Small intestine (tissue), 7 donors: ENCODE results near the gene FHIT. TPM values are rescaled to one million over a fixed set of nuclear protein-coding genes. Genes with fewer than 3 reads are reported as not detected.
A peak's percentile ranks its signal among the peaks of the same experiment; 100 is the strongest.

Experiments used
- DNase-seq, 2 donors: peaks; one replicate each; pipeline versions ENCODE4 v3.0.0 to v3.0.0-alpha.2; 2013
- FAIRE-seq: peaks from 2 replicates; lab custom pipeline; 2012; peaks lifted over from hg19 to GRCh38; lab: Jason Lieb, UNC
- H3K27ac ChIP-seq, 3 donors: one replicate each; pipeline ENCODE4 v1.5.1; 2013; ENCODE audit warnings: low read length in 2 of 3, mild to moderate bottlenecking in 2 of 3, control low read depth in 1 of 3, inconsistent platforms in 1 of 3, low read depth in 1 of 3, moderate library complexity in 1 of 3
- H3K27me3 ChIP-seq, 3 donors: one replicate each; pipeline ENCODE4 v1.6.1; 2013; ENCODE audit warnings: low read length in 3 of 3, inconsistent platforms in 1 of 3; ENCODE audit not compliant: control insufficient read depth in 3 of 3, insufficient read depth in 3 of 3
- H3K36me3 ChIP-seq, 3 donors: one replicate each; pipeline ENCODE4 v1.6.1; 2013; ENCODE audit warnings: low read length in 3 of 3, inconsistent platforms in 1 of 3, low read depth in 1 of 3, mild to moderate bottlenecking in 1 of 3, moderate library complexity in 1 of 3; ENCODE audit not compliant: control insufficient read depth in 3 of 3, insufficient read depth in 2 of 3
- H3K4me1 ChIP-seq, 3 donors: one replicate each; pipeline ENCODE4 v1.6.1; 2013; ENCODE audit warnings: low read length in 2 of 3, inconsistent platforms in 1 of 3, low read depth in 1 of 3, mild to moderate bottlenecking in 1 of 3, moderate library complexity in 1 of 3; ENCODE audit not compliant: control insufficient read depth in 3 of 3, insufficient read depth in 2 of 3
- H3K4me3 ChIP-seq, 3 donors: one replicate each; pipeline ENCODE4 v1.5.1; 2013; ENCODE audit warnings: low read length in 3 of 3, control low read depth in 1 of 3, inconsistent platforms in 1 of 3, low read depth in 1 of 3, mild to moderate bottlenecking in 1 of 3, moderate library complexity in 1 of 3
- H3K9me3 ChIP-seq, 2 donors: one replicate each; pipeline ENCODE4 v1.6.1; 2013; ENCODE audit warnings: low read depth in 1 of 2, low read length in 1 of 2; ENCODE audit not compliant: control insufficient read depth in 2 of 2, insufficient read depth in 1 of 2
- WGBS, 3 donors: extraction: QIAGEN DNeasy Blood & Tissue Kit; methylation state at CpG; one replicate each; pipeline ENCODE4 v1.1.7; 2013; 5-methylcytosine and 5-hydroxymethylcytosine counted together
- polyA plus RNA-seq, 4 donors: library from polyadenylated mRNA; stranded (reverse) in 3 of 4; unstranded in 1 of 4; fragments of 200-250 nt in 3 of 4; fragments of 120-200 nt in 1 of 4; gene quantifications; one replicate each; pipeline versions ENCODE4 v1.2.1 to v1.2.3, GENCODE V29; 2013
- donor health status: healthy with polysubstance abuse.
- donor health status: control.
- donor health status: control.
- donor health status: Bipolar disorder and iron deficiency.
- donor health status: healthy.

The FHIT gene
- polyA plus RNA-seq, 4 donors = 4.4 to 30.4 (median 7.0) TPM

DNA sequence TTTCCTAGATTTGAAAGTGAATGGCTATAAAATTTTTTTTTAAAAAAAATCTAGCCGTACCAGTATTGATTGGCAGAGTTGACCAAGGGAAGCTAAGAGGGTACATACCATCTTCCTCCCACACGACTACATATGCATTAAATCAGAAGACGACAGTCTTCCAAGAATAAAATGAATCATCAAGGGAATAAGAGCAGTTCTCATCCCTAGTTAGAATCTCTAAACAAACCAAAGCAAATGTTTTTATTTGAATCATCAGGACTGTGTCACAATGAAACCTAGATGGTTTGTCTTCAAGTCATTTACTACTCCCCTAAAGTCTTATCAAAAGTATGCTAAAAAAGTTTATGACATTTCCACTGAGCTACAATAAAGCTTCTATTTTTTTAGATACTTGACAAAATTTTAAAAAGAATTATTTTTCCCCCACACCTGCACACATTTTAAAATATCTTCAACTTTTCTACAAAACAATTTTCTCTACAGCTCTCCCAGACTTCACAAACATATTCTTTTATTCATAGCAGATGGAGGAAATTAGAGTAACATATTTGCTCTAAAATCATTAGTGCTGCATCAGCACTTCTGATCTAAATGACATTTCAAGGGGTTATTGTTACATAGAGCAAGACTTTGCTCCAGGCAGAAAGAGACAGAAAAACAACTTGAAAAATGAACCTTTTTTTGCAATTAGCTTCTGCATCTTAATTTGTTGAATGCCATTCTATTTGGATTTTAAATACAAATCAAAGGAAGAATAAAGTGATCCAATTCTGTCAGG, 547.1 kb downstream of the FHIT start:
- WGBS, 3 donors = 77 to 85% (median 82%) methylated on average over 3 of the region's 3 CpGs
- peaks cover 0 to 3% of the 10 kb centered on the region in 2 donors for H3K9me3 ChIP-seq
- FAIRE-seq (no peak), DNase-seq (no peak)
- H3K4me1 ChIP-seq = no peaks in the 10 kb centered on the region
- no peaks in the 10 kb centered on the region for H3K36me3 ChIP-seq
- no peak overlapping the region for H3K4me3 ChIP-seq
- no peaks in the 10 kb centered on the region for H3K27me3 ChIP-seq
- no peak overlapping the region for H3K27ac ChIP-seq

DNA sequence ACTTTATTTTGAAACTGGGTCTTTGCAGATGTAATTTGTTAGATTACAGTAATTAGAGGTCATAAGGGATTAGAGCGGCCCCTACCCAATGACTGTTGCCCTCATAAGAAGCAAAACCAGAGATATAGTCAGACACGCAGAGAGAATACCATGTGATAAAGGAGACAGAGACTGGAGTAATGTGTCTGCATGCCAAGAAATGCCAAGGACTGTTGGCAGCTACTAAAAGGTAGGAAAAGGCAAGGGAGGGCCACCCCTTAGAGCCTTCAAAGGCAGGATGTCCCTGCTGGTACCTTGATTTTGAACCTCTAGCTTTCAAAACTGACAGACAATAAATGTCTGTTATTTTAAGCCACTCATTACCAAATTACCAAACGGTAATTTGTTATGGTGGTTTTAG, 548.2 kb downstream of the FHIT start:
- Histone ChIP-seq H3K9me3 (peaks cover 0 to 3% of the 10 kb centered on the region in 2 donors), H3K36me3 (no peaks in the 10 kb centered on the region), H3K4me1 (no peaks in the 10 kb centered on the region), H3K4me3 (no peak overlapping the region), H3K27me3 (no peaks in the 10 kb centered on the region), H3K27ac (no peak overlapping the region)
- DNase-seq (no peak), FAIRE-seq (no peak)
- 93 to 96% (median 94%) methylated on average over 3 of the region's 3 CpGs for WGBS, 3 donors

DNA sequence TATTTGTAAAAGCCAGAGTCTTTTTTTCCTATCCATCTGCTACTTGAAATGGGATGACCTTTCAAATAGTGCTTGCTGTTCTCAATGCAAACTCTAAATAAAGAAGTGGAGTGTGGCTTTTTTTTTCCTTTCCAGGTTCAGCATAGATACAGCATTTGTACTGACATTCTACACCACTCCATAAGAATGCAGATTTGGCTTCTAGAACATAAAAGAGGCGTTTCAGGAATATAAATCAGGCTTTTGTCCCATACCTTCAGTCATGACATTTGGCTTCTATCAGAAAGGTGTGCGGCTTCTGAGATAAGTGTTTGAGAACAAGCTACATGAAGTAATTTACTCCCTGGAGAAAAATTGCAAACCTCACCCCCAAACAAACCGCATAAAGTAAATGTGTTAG, 553.1 kb downstream of the FHIT start:
- no peaks in the 10 kb centered on the region for H3K27me3 ChIP-seq
- H3K36me3 ChIP-seq = no peaks in the 10 kb centered on the region
- DNase-seq (no peak), FAIRE-seq (no peak)
- H3K4me1 ChIP-seq = no peaks in the 10 kb centered on the region
- H3K9me3 ChIP-seq = peaks cover 0 to 3% of the 10 kb centered on the region in 2 donors
- 76 to 80% (median 79%) methylated on average over 3 of the region's 3 CpGs for WGBS, 3 donors
- H3K27ac ChIP-seq = no peak overlapping the region
- H3K4me3 ChIP-seq = no peak overlapping the region

DNA sequence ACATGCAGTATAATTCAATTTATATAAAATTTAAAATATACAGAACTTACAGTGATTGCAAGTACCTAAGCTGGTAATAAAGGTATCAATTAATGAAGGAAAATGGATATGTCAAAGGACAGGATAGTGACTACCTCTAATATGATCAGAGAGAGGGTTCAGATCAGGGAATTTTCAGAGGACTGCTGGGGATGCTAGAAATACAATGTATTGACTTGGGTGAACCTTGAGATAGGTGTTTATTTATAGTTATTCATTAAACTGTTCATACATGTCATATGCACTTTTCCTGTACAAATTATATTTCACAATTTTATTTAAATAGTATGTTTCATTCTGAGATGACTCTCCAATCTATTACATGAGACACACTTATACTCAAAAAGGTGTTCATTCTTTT, 554.1 kb downstream of the FHIT start:
- H3K4me1 ChIP-seq = no peaks in the 10 kb centered on the region
- H3K27me3 ChIP-seq = no peaks in the 10 kb centered on the region
- FAIRE-seq = no peak

DNA sequence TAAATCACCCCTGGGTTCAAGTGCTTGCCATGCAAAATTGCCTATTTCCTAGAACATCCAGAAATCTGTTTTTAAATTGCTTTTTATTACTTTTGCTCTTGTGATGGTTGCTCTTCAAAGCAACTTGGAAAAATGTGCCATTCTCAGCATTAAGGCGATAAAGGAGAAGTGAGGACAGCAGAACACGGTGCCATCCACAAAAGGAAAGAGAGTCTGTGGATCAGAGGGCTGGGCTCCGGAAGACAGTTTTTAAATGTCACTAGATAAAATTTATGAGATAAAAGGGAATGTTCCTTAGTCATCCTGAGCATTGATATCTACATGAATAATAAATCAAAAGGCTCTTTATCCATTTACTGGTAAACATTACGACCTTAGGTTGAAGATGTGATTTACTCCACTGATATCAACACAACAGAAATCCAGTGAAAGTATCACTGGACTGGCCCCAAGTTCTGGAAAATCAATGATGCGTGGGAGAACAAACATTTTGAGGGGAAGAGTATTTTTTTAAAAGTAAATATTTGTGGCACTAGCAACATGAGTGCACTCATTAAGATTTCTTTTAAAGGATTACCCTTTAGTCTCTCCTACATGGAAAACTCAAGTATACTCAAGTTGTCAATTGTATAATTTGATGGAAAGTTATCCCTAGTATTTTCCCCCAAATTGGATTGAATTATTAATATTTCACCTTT, 554.7 kb downstream of the FHIT start:
- Histone ChIP-seq H3K4me1 (no peaks in the 10 kb centered on the region), H3K27ac (no peak overlapping the region), H3K36me3 (no peaks in the 10 kb centered on the region), H3K9me3 (no peaks in the 10 kb centered on the region), H3K27me3 (no peaks in the 10 kb centered on the region), H3K4me3 (no peak overlapping the region)
- WGBS, 3 donors = 81 to 84% (median 82%) methylated on average over 5 of the region's 5 CpGs
- DNase-seq (no peak), FAIRE-seq (no peak)

More for the DNA sequence above, 554.1 kb downstream of the FHIT start:
- no peak for DNase-seq
- no peaks in the 10 kb centered on the region for H3K9me3 ChIP-seq
- H3K27ac ChIP-seq = no peak overlapping the region
- H3K4me3 ChIP-seq = no peak overlapping the region
- no peaks in the 10 kb centered on the region for H3K36me3 ChIP-seq

DNA sequence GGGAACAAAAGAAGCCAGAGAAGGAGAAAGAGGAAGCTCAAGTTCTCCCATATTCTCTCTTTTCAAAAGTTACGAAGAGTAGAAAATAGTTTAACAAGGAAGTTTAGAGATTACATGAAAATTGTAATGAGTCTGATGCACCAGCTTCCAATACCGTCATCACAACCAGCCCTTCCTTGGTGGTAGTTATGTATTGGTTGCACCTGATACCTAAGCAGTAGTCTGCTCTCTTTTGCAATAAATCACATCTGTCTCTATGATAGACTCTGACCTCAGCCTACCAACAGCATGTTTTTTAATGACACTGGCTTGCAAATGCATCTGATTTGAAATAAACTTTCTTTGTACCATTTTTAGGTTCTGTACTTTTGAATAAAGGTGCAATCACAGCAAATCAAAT, 575.8 kb downstream of the FHIT start:
- no peaks in the 10 kb centered on the region for H3K4me1 ChIP-seq
- H3K27ac ChIP-seq = no peak overlapping the region
- DNase-seq = peak; percentile 57 to 84
- peaks cover 0 to 2% of the 10 kb centered on the region in 2 donors for H3K9me3 ChIP-seq
- FAIRE-seq = no peak
- no peak overlapping the region for H3K4me3 ChIP-seq
- 12 to 66% (median 45%) methylated on average over 2 of the region's 2 CpGs for WGBS, 3 donors
- H3K36me3 ChIP-seq = no peaks in the 10 kb centered on the region
- H3K27me3 ChIP-seq = no peaks in the 10 kb centered on the region

DNA sequence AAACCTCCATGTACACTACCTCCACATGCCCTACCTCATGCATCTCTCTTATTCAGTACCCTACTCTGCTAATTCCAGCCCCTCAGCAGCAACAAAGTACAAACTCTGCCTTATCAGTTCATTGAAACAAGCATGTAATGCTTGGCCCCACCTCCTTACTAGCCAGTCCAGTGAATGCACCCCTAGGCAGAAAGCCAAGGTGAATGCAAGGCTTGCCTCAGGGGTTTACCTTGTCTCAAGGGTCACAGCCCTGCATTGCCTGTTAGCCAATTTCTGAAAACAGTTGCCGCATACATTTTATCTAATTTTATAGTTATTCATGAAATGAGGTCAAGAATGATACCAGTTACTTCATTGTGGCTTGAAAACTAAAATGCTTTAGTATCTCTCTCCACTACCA, 576.4 kb downstream of the FHIT start:
- no peaks in the 10 kb centered on the region for H3K27me3 ChIP-seq
- no peak for FAIRE-seq
- H3K4me1 ChIP-seq = no peaks in the 10 kb centered on the region
- no peaks in the 10 kb centered on the region for H3K36me3 ChIP-seq
- peaks cover 0 to 2% of the 10 kb centered on the region in 2 donors for H3K9me3 ChIP-seq
- H3K27ac ChIP-seq = no peak overlapping the region
- WGBS, 3 donors = 31 to 85% (median 61%) methylated on average over 1 of the region's 1 CpG
- no peak overlapping the region for H3K4me3 ChIP-seq
- peak in 1 of 2 donors; percentile 54 for DNase-seq

DNA sequence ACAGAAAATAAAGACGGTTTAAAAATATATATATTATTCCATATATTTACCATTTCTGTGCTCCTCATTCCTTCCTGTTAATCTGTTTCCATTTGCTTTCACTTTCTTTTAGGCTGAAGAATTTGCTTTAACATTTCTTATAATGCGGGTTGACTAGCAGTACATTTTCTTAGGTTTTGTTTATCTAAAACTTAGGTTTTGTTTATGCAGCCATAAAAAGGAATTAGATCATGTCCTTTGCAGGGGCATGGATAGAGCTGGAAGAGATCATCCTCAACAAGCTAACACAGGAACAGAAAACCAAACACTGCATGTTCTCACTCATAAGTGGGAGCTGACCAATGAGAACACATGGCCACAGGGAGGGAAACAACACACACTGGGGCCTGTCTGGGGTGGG, 578.1 kb downstream of the FHIT start:
- Histone ChIP-seq H3K9me3 (peaks cover 0 to 2% of the 10 kb centered on the region in 2 donors), H3K36me3 (no peaks in the 10 kb centered on the region), H3K27me3 (no peaks in the 10 kb centered on the region), H3K4me3 (no peak overlapping the region), H3K4me1 (no peaks in the 10 kb centered on the region), H3K27ac (no peak overlapping the region)
- WGBS, 3 donors = 35 to 61% (median 45%) methylated on average over 2 of the region's 2 CpGs
- FAIRE-seq (no peak), DNase-seq (no peak)
